DND-41 (cell line): Measurements from ENCODE around the gene POGLUT2.
"Not testable (repeated sequence)": the region's sequence is repeated elsewhere in the genome, so short reads cannot be mapped to it uniquely, and the experiment has no call there.

Experiments
- CTCF ChIP-seq: IDR thresholded peaks from 2 replicates; pipeline ENCODE4 v1.5.1; 2012; ENCODE audit warnings: borderline replicate concordance, low read length, moderate library complexity, mild to moderate bottlenecking; ENCODE audit not compliant: poor library complexity, severe bottlenecking; ENCODE audit errors: extremely low read depth
- EZH2 ChIP-seq: IDR thresholded peaks from 3 replicates; pipeline ENCODE4 v1.6.1; 2012; ENCODE audit warnings: borderline replicate concordance, low read depth, mild to moderate bottlenecking, moderate library complexity, low read length, inconsistent platforms; ENCODE audit not compliant: severe bottlenecking

- TF ChIP-seq CTCF, EZH2: not testable (repeated sequence)
Observed at GRCh38 chr13:102780656-102781055, 18.1 kb downstream of the POGLUT2 start.
